Measurements from ENCODE around the gene DENND6B. TPM values are rescaled to one million over a fixed set of nuclear protein-coding genes. Genes with fewer than 3 reads are reported as not detected.

Gene DENND6B
- total RNA-seq, 1 experiment from 2014 or later = 11.0 TPM

DNA sequence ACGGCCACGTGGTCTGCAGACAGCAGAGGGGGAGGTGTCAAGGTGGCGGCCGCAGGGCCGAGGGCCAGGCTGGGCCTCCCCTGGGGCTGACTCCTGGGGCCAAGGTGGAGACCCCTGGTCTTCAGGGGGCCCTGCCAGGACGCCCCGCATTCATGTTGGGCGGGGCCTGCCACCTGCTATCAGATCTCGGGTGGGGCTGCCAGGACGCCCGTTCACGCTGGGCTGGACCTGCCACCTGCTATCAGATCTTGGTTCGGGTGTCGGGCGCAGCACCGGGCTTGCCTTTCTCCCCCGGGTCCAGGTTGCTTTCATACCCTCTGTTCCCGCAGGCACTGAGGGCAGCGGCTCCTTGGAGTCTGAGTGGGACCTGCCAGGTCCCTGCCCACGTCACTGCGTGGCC lies 40.5 kb downstream of the DENND6B start:
- ChIA-PET RAD21 (ENCODE audit: low non-redundant PET in 1 of 2, low total read pairs in 2 of 2, uncharacterized antibody in 2 of 2, unreplicated experiment in 2 of 2) (no interaction called here), CTCF (no interaction called here), POLR2A (no interaction called here)
- H4K20me1 ChIP-seq (ENCODE audit: insufficient read depth) = no peaks in the 10 kb centered on the region
- peaks cover 54% of the 10 kb centered on the region for H3K79me2 ChIP-seq (ENCODE audit: insufficient read depth, low read length)
- no peak overlapping the region for H3K4me3 ChIP-seq (replicated peaks in 1 of 2; ENCODE audit: low read depth in 1 of 2, low read length in 2 of 2)
- TF ChIP-seq, protein P1, sequence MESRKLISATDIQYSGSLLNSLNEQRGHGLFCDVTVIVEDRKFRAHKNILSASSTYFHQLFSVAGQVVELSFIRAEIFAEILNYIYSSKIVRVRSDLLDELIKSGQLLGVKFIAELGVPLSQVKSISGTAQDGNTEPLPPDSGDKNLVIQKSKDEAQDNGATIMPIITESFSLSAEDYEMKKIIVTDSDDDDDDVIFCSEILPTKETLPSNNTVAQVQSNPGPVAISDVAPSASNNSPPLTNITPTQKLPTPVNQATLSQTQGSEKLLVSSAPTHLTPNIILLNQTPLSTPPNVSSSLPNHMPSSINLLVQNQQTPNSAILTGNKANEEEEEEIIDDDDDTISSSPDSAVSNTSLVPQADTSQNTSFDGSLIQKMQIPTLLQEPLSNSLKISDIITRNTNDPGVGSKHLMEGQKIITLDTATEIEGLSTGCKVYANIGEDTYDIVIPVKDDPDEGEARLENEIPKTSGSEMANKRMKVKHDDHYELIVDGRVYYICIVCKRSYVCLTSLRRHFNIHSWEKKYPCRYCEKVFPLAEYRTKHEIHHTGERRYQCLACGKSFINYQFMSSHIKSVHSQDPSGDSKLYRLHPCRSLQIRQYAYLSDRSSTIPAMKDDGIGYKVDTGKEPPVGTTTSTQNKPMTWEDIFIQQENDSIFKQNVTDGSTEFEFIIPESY (IDR thresholded peaks at IDR 0.05; ENCODE audit: extremely low read depth, insufficient replicate concordance, low read length) = no peak
- no peak for TF ChIP-seq ZFX (IDR thresholded peaks at IDR 0.05)
- no peak for TF ChIP-seq SP1 (IDR thresholded peaks at IDR 0.05; ENCODE audit: low read depth)
- TF ChIP-seq EZH2phosphoT487 (IDR thresholded peaks at IDR 0.05; ENCODE audit: borderline replicate concordance) = no peak
- TF ChIP-seq, protein P2, sequence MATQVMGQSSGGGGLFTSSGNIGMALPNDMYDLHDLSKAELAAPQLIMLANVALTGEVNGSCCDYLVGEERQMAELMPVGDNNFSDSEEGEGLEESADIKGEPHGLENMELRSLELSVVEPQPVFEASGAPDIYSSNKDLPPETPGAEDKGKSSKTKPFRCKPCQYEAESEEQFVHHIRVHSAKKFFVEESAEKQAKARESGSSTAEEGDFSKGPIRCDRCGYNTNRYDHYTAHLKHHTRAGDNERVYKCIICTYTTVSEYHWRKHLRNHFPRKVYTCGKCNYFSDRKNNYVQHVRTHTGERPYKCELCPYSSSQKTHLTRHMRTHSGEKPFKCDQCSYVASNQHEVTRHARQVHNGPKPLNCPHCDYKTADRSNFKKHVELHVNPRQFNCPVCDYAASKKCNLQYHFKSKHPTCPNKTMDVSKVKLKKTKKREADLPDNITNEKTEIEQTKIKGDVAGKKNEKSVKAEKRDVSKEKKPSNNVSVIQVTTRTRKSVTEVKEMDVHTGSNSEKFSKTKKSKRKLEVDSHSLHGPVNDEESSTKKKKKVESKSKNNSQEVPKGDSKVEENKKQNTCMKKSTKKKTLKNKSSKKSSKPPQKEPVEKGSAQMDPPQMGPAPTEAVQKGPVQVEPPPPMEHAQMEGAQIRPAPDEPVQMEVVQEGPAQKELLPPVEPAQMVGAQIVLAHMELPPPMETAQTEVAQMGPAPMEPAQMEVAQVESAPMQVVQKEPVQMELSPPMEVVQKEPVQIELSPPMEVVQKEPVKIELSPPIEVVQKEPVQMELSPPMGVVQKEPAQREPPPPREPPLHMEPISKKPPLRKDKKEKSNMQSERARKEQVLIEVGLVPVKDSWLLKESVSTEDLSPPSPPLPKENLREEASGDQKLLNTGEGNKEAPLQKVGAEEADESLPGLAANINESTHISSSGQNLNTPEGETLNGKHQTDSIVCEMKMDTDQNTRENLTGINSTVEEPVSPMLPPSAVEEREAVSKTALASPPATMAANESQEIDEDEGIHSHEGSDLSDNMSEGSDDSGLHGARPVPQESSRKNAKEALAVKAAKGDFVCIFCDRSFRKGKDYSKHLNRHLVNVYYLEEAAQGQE (IDR thresholded peaks at IDR 0.05; ENCODE audit: low read depth) = no peak
- TF ChIP-seq TCF7L2 (IDR thresholded peaks at IDR 0.05; ENCODE audit: borderline replicate concordance, extremely low read depth, insufficient read depth, insufficient read length) = no peak
- no peak for TF ChIP-seq EGR1 (IDR thresholded peaks at IDR 0.05; ENCODE audit: low read depth)
- no peak for TF ChIP-seq POLR2A (IDR thresholded peaks at IDR 0.05; ENCODE audit: borderline replicate concordance, extremely low read depth, insufficient read depth, insufficient read length)
- TF ChIP-seq, protein P3, sequence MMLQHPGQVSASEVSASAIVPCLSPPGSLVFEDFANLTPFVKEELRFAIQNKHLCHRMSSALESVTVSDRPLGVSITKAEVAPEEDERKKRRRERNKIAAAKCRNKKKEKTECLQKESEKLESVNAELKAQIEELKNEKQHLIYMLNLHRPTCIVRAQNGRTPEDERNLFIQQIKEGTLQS (IDR thresholded peaks at IDR 0.05) = no peak
- TF ChIP-seq YY1 (IDR thresholded peaks at IDR 0.05; ENCODE audit: extremely low read depth, insufficient replicate concordance, low read depth, low read length) = no peak
- no peak for TF ChIP-seq ELF1 (IDR thresholded peaks at IDR 0.05; ENCODE audit: borderline replicate concordance, low read depth)
- intact Hi-C loops (cut with micrococcal nuclease) = no loop called here
- H3K36me3 ChIP-seq (ENCODE audit: control insufficient read depth in 1 of 2, insufficient read depth in 2 of 2, low read length in 2 of 2) = peaks cover 24 to 61% of the 10 kb centered on the region in 2 experiments
- no peak overlapping the region for H3K4me2 ChIP-seq (ENCODE audit: low read length)
- no peak overlapping the region for H2AFZ ChIP-seq (ENCODE audit: low read depth, low read length, poor library complexity, severe bottlenecking)
- H3K27ac ChIP-seq (ENCODE audit: low read depth, low read length) = no peak overlapping the region; the same call in 1 of the 2 replicates
- no TSS peak for BruUV-seq (replicated peaks)
- peaks cover 20 to 25% of the 10 kb centered on the region in 2 experiments for H3K4me1 ChIP-seq (ENCODE audit: control insufficient read depth in 1 of 2, insufficient read depth in 2 of 2, low read length in 2 of 2)
- H3K9me3 ChIP-seq (ENCODE audit: control insufficient read depth in 1 of 2, insufficient read depth in 1 of 2, low read depth in 1 of 2, low read length in 2 of 2) = no peaks in the 10 kb centered on the region
- ATAC-seq = no peak
- DNase-seq (ENCODE audit: low read depth, low spot score) = no peak
- H3K9ac ChIP-seq (ENCODE audit: low read length) = no peak overlapping the region
- no peaks in the 10 kb centered on the region for H3K9me2 ChIP-seq (ENCODE audit: insufficient read depth)
- no peaks in the 10 kb centered on the region for H3K27me3 ChIP-seq (ENCODE audit: insufficient read depth, low read length)
